Neural cell (in vitro differentiated cells): ENCODE results near the gene MAPT.

ENCODE experiments used
- CTCF ChIP-seq: fragments of 450-650 bp; IDR thresholded peaks from 2 replicates; pipeline ENCODE4 v1.5.1; 2014; ENCODE audit warnings: antibody characterized with exemption, mild to moderate bottlenecking, moderate library complexity; ENCODE audit not compliant: poor library complexity, severe bottlenecking
- TAF1 ChIP-seq: IDR thresholded peaks from 2 replicates; pipeline ENCODE4 v1.6.1; 2012; ENCODE audit warnings: low read depth

GRCh38 chr17:45861165-45861564 lies 33.2 kb upstream of the MAPT start:
- TF ChIP-seq CTCF = no peak
- no peak for TF ChIP-seq TAF1
